ENCODE data around the gene MAML2.

Gene MAML2

DNA sequence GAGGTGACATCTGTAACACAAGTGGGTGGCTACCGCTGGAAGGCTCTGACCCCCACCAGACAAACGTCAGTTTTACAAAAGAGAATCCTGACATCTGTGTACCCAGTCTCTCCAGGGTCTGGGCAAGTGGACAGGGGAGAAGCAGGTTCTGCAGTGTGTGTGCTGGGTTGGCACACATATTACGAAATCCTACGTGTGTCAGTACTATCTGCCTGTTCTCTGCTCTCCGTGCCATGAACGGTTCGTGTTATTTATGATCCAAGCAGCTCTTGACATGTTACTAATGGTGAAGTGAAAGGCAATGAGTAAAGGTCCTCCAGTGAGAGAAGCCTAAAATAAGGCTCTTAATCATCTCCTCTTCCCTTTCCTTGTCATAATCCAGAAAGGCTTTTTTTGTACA lies 217.6 kb downstream of the MAML2 start:
- no peak for DNase-seq (ENCODE audit: low spot score)

DNA sequence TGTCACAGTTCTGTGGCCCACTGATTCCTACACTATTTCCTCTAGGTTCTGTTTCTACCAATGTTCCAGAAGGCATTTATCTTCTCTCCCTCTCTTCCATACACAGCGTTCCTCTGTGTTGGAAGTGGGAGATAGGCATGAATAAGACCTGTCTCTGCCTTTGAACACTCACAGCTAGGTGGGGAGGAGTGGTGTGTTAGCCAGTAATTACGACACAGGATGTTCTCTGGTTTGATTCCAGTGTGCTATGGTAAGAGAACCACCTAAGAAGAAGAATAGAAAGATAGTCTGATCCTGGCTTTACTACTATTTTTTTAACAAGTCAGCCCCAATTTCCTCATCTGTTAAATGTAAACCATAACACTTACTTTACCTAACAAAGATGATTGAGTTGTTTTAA lies 218.8 kb downstream of the MAML2 start:
- no peak for DNase-seq (ENCODE audit: low spot score)

DNA sequence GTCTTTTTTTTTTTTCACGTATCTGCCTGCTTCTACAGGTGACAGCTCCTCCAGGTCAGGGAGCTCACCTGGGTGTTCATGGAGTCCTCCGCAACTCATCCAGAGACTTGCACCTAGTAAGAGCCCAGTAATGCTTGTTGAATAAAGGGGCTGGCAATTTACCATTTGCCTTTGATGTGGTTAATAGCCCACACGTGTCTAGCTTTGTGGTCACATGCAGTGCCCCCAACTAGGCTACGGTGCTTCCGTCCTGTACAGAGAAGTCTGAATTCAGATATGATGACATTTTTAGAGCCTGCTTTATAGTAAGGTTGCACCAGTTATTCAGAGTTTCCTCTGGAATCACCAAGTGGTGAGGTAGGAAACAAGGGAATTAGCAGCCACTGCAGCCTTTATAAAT lies 219.7 kb downstream of the MAML2 start:
- DNase-seq (ENCODE audit: low spot score): no peak

GRCh38 chr11:96122601-96123074 lies 220.4 kb downstream of the MAML2 start:
- DNase-seq (ENCODE audit: low spot score): no peak

DNA sequence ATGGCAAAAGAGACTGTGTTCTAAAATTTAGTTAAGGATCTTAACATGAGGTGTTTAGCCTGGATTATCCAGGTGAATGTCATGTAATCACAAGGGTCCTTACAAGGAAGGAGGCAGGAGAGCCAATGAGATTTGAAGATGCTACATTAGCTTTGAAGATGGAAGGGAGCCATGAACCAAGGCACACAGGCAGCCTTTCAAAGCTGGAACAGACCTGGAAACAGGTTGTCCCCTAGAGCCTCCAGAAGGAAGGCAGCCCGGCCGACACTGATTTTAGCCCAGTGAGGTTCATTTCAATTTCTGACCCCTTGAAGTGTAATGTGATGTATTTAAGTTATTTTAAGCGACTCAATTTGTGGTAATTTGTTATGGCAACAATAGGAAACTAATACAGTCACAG lies 223.8 kb downstream of the MAML2 start:
- no peak for DNase-seq (ENCODE audit: low spot score)

DNA sequence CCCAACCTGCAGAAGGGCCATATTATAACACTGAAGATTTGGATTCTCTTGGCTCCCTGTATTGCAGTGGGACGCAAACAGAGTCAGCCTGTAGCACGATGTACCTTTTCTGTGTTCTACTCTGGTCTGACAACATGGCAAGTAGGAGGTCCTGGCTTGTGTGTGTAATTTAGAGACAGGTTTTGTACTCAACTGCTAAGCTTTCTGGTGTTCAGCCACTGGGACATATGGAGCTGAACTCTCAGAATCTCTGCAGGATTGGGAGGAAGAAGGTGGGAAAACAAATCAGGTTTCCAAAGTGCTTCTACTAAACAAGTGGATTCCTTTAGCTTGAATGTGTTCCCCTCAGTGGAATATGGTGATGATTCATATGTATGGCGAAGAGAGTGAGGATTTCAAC lies 226.6 kb downstream of the MAML2 start:
- no peak for DNase-seq (ENCODE audit: low spot score)

DNA sequence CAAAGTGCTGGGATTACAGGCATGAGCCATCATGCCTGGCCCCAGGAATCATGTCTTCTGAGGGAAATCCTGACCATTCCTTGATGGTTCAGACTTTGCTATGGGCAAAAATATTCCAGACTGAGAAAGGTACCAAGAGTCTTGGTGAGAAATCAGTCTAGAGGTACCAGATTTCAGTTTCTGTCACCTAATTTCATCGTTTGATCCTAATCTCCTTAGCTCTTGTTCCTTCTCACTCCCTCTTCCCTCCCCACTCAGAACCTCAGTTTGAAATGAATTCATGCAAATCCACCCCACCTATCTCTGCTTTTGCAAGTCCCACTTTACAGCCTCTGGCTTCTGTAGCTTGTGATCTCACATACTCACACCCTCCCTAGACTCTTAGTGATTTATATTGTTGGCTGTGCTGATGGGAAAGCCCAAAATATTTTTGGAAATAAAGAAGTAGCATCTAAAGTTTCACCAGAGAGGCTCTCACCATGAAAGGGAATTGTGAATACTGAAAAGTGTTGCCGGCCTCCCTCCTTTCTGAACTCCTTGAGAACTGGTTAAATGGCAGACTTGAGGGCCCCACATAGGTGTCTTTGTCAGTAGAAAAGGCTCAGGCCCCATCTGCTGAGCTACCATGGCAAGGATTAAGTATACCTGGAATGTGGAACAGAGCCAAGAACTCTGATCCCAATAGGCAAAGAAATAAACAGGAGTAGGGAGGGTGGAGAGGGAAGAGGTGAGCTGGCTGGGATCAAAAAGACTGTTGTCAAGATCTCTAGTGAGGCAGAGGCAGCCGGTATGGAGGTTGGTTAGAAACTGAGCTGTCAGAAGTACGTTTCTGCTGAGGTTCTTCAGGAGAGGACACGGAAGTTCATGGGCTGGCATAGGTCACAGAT lies 228.6 kb downstream of the MAML2 start:
- no peak for DNase-seq (ENCODE audit: low spot score)

- no peak for DNase-seq (ENCODE audit: low spot score)
Observed at GRCh38 chr11:96113193-96113681, 229.8 kb downstream of the MAML2 start.

DNA sequence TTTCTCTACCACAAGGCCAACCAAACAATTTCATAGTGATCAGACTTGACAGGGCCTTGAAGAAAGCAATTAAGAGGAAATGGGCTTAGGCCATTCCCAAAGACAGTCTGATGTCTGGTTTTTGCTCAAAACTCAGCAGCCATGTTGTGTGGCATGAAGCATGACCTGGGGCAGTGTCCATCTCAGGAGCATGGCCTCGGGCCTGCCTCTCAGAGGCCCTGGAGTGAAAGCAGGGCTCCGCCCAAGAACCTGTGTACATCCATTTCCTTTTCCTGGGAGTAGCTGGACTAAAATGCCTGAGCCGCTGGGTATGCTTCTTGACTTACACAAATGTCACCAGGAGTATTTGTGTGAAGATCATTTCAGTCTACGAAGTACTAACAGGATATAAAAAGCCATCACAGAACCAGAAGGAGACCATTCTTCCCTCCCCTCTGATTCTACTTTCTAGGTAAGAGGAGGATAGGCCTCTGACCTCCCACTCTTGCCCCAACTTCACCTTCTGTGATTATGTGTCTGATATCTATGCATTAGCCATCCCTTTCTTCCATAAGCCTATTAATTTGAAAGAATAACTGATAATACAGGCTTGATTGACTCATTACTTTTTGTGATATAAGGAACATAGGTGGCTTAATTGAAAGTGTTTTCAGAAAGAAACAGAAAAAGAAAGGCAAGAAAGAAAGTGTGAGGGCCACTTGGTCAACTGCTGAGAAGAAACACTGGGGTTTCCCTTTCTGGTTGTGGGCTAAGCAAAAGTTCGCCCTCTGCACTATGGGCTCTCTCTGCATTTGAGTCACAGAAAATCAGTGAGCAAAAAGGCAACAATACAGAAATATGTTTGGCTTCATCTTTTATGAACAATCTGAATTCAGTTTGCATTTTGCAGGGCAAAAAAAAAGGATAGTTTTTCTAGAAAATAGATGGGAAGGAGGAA lies 230.5 kb downstream of the MAML2 start:
- no peak for DNase-seq (ENCODE audit: low spot score)

DNA sequence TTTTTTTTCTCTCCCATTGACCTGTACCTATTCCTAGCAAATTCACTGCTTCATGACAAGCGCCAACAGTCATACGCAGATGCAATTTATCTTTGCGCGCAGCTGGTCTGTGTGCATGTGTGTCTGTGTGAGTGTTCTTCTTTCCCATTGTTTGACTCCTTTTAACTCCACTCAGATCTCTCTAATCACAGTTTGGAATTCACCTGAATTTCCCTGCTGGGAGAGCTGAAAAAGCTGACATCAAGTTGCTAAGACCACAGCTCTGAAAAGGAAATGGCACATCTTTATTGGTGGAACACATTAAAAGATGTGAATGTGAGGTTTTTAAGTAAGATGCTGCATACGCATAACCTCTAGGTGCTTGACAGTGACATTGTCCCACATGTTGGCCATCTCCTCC lies 231.7 kb downstream of the MAML2 start:
- DNase-seq (ENCODE audit: low spot score): no peak

- no peak for DNase-seq (ENCODE audit: low spot score)
Observed at GRCh38 chr11:96110302-96110701, 232.7 kb downstream of the MAML2 start.

DNA sequence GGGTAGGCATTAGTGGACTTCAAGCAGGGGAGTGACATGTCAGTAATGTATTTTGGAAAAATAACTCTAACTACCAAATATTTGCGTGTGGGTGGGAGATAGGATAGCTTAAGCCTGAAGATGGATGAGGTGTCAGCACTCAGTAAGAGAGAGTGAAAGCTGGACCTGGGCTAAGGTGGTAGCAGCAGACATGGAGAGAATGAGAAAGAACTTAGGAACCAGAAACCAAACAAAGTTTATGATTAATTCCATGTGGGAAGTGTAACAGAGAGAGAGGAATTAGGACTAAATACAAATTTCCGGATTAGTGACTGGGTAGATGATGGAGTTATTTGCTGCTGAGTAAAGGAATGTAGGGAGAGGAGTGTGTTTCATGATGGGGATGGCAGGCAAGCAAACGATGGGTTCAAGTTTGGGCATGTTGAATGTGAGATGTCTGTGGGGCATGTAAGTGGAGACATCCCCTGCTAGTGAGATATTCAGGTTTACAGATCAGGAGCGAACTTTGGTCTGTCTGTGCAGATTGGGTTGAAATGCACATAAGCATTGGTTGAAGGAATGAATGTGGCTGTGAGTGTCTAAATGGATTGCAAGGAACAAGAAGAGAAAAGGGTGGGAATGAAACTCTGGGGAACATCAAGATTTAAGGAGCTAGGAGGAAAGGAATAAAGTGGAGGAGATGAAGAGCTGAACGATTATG lies 233.5 kb downstream of the MAML2 start:
- DNase-seq (ENCODE audit: low spot score): no peak

- no peak for DNase-seq (ENCODE audit: low spot score)
Observed at GRCh38 chr11:96107143-96107824, 235.7 kb downstream of the MAML2 start.

DNA sequence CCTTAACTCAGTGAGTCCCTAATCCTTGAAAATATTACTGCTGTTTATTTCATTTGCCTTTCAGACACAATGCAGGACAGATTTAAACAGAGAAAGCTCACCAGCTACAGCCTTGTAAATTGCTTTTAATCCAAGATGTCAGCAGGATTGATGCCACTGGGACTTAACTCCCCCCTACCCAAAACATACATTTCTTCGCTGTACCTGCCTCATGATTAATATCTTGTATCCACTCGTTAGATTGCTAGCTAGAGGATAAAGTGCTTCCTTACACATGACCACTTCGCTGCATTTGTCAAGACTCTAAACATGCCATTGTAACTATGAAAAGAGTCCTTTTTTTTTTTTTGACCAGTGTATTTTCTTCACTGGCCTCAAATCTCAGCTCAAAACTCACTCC lies 236.3 kb downstream of the MAML2 start:
- DNase-seq (ENCODE audit: low spot score): no peak

GRCh38 chr11:96105944-96106343 lies 237.1 kb downstream of the MAML2 start:
- DNase-seq (ENCODE audit: low spot score): no peak

DNA sequence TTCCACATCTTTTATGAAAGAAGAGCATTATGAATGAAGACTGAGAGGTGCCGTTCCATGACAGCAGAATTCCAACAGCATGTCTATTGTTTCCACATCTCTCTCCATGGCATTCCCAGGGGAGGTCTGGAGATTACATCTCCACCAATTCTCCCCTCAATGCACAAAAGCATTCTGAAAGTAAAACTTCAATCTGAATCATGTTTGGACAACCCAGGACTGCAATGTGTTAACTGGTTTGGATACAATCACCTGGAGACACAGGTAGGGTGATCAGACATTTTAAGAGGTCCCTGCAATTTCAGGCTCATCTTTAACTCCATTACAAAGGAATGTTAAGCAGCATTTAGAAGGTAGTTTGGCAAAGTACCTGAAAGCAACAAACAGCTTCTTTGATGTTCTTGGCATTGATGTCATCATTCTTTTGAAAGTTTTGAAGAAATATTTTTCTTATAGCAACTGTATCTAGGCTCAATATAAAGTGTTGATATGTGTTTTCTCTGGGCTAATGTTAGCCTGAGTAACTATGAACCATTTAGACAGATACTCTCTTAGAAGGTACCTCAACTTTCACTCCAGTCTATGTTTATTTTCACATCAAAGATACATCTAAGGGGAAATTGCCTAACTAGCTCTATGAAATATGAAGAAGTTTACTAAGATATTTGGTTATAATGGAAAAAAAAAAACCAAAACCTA lies 237.6 kb downstream of the MAML2 start:
- peak; percentile 46 for DNase-seq (ENCODE audit: low spot score)

DNA sequence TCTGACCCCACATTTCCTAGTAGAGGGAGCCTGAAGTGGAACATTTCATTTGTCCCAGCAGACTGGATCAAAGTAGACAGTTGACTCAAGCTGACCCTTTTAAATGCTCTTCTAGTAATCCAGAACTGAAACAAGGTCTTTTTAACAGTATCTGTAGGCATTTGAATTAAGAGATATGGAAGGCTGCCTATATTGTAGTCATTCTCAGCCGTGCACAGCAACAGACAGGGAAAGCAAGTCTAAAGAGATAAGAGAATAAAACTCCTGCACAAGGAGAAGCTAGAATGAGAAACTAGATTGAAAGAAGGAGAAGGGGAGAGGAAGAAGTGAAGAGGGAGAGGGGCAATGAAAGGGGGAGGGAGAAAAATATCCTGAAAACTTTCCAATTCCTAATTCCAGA lies 238.5 kb downstream of the MAML2 start:
- no peak for DNase-seq (ENCODE audit: low spot score)

- DNase-seq (ENCODE audit: low spot score): no peak
Observed at GRCh38 chr11:96103721-96104120, 239.3 kb downstream of the MAML2 start.

DNA sequence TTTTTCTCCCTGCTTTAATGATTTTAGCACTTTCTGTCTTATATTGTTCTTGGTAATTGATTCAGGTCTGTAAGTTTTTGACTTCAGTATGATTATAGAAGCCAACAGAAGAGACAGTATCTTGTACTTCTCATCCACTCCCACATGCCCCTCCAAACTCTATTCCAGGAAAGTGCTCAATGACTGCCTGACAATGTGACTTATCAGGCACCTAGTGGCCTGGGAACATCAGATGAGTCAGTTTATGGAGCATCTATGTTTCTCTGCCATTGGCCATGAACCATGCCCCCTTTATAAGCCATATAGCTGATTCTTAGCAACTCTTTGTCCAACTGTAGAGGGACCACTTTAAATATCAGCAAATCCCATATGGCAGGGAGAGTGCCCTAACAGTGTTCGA lies 239.9 kb downstream of the MAML2 start:
- no peak for DNase-seq (ENCODE audit: low spot score)

DNA sequence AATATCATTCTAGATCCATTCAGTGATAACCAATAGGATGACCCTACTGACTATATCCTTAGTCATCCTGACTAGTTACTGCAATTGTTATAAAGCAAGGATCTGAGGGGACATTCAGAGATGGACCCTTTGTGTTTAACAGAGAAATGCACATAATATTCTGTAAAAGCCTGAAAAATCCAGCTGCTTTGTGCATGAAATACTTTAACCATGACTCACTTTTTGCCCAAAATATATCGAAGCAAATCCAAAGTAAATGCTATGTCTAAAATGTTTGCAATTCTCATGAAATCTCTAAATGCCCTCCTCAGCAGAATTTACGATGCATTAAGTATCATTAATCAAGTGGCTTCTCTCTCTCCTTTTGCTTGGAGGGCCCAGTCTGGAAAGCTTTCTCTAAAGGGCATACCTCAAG lies 240.3 kb downstream of the MAML2 start:
- no peak for DNase-seq (ENCODE audit: low spot score)

DNA sequence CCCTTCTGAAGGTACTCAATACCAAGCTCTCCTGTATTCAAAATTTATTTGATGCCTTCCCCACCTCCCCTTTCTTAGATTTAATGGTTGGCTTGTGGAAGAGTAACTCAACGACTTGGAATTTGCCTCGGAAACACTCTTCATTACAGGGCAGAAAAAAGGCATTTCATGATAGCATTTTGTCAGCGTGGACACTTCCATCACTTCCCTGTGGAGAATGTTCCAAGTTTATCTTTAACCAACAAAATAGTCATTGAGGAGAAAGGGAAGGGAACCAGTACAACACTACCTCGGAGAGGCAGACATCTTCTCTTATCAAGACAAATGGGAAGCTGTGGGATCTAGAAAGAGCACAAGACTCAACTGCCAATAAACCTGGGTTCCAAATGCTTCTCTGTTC lies 241.8 kb downstream of the MAML2 start:
- no peak for DNase-seq (ENCODE audit: low spot score)
